Fibroblast of skin of back (primary cell): ENCODE measurements around the gene AFF2.
"Not testable (repeated sequence)": the region's sequence is repeated elsewhere in the genome, so short reads cannot be mapped to it uniquely, and the experiment has no call there.

Experiments used
- DNase-seq: peaks from one replicate; pipeline ENCODE4 v3.0.0-alpha.2; 2013

The AFF2 gene

GRCh38 chrX:148643460-148643859 lies 143.0 kb downstream of the AFF2 start:
- no peak for DNase-seq

- DNase-seq: no peak
Observed at GRCh38 chrX:148647651-148648050, 147.2 kb downstream of the AFF2 start.

- DNase-seq: no peak
Observed at GRCh38 chrX:148649145-148649795, 148.9 kb downstream of the AFF2 start.

- DNase-seq: no peak
Observed at GRCh38 chrX:148658115-148658730, 157.8 kb downstream of the AFF2 start.

GRCh38 chrX:148659481-148659880 lies 159.1 kb downstream of the AFF2 start:
- DNase-seq: no peak

GRCh38 chrX:148661035-148661434 lies 160.6 kb downstream of the AFF2 start:
- DNase-seq: peak; percentile 9

- DNase-seq: no peak
Observed at GRCh38 chrX:148662014-148662413, 161.6 kb downstream of the AFF2 start.

GRCh38 chrX:148664171-148664570 lies 163.8 kb downstream of the AFF2 start:
- DNase-seq: no peak

- no peak for DNase-seq
Observed at GRCh38 chrX:148664995-148665394, 164.6 kb downstream of the AFF2 start.

- DNase-seq: not testable (repeated sequence)
Observed at GRCh38 chrX:148669175-148669574, 168.8 kb downstream of the AFF2 start.

- no peak for DNase-seq
Observed at GRCh38 chrX:148670277-148670676, 169.9 kb downstream of the AFF2 start.

- DNase-seq: no peak
Observed at GRCh38 chrX:148672517-148672916, 172.1 kb downstream of the AFF2 start.

GRCh38 chrX:148681605-148682004 lies 181.2 kb downstream of the AFF2 start:
- no peak for DNase-seq

GRCh38 chrX:148682206-148682605 lies 181.8 kb downstream of the AFF2 start:
- DNase-seq: no peak

GRCh38 chrX:148691456-148691855 lies 191.0 kb downstream of the AFF2 start:
- DNase-seq: peak; percentile 2

- DNase-seq: no peak
Observed at GRCh38 chrX:148695255-148695654, 194.8 kb downstream of the AFF2 start.

GRCh38 chrX:148698221-148698620 lies 197.8 kb downstream of the AFF2 start:
- no peak for DNase-seq

GRCh38 chrX:148700021-148700420 lies 199.6 kb downstream of the AFF2 start:
- DNase-seq: no peak

GRCh38 chrX:148713981-148714380 lies 213.6 kb downstream of the AFF2 start:
- DNase-seq: no peak

GRCh38 chrX:148715361-148715760 lies 214.9 kb downstream of the AFF2 start:
- no peak for DNase-seq

- DNase-seq: no peak
Observed at GRCh38 chrX:148722966-148723365, 222.5 kb downstream of the AFF2 start.

- DNase-seq: no peak
Observed at GRCh38 chrX:148723551-148723950, 223.1 kb downstream of the AFF2 start.

- DNase-seq: peak; percentile 2
Observed at GRCh38 chrX:148728901-148729300, 228.5 kb downstream of the AFF2 start.

- DNase-seq: no peak
Observed at GRCh38 chrX:148732743-148733142, 232.3 kb downstream of the AFF2 start.

- no peak for DNase-seq
Observed at GRCh38 chrX:148741441-148741840, 241.0 kb downstream of the AFF2 start.
